HEK293 (cell line): Measurements from ENCODE around the gene IL1RAPL1.
A peak's percentile ranks its signal among the peaks of the same experiment; 100 is the strongest.

ENCODE experiments used
- CTCF ChIA-PET: fragments of 350-600 bp; formaldehyde crosslinking; extraction: SDS; loops from one replicate; lab custom pipeline; 2021; ENCODE audit warnings: antibody characterized with exemption; lab: Yijun Ruan, JAX
- POLR2A ChIA-PET: fragments of 300-600 bp; formaldehyde crosslinking; extraction: SDS; loops from one replicate; lab custom pipeline; 2020; ENCODE audit warnings: antibody characterized with exemption, inconsistent platforms; lab: Yijun Ruan, JAX
- H3K27ac ChIP-seq: fragments of 200-500 bp; sonication (Bioruptor generic); 2 replicates; pipeline ENCODE4 v1.5.1; 2014; ENCODE audit warnings: low read depth, low read length, control low read depth, inconsistent platforms; ENCODE audit errors: extremely low read depth
- H3K36me3 ChIP-seq, 2 experiments: fragments of 200-500 bp in 1 of 2; sonication (Bioruptor generic) in 1 of 2; 1 replicate in 1 of 2; 2 replicates in 1 of 2; pipeline ENCODE4 v1.5.1; 2014 to 2017; ENCODE audit warnings: inconsistent platforms in 2 of 2, low read length in 2 of 2; ENCODE audit not compliant: control insufficient read depth in 2 of 2, insufficient read depth in 1 of 2
- H3K4me1 ChIP-seq: fragments of 200-500 bp; sonication (Bioruptor generic); 2 replicates; pipeline ENCODE4 v1.5.1; 2014; ENCODE audit warnings: mild to moderate bottlenecking, low read length, inconsistent platforms; ENCODE audit not compliant: control insufficient read depth, insufficient read depth
- H3K4me3 ChIP-seq: 2 replicates; pipeline ENCODE4 v1.5.1; 2011; ENCODE audit warnings: low read depth, mild to moderate bottlenecking, control low read depth, low read length, moderate library complexity
- H3K9me3 ChIP-seq: fragments of 200-500 bp; sonication (Bioruptor generic); 2 replicates; pipeline ENCODE4 v1.5.1; 2014; ENCODE audit warnings: low read depth, low read length, inconsistent platforms; ENCODE audit not compliant: control insufficient read depth, insufficient read depth
- ATF2 ChIP-seq: fragments of 450-650 bp; formaldehyde crosslinking; IDR thresholded peaks from 2 replicates; pipeline ENCODE4 v1.5.1; 2016; ENCODE audit warnings: missing biosample characterization, missing genetic modification characterization, low read depth
- KLF16 ChIP-seq: fragments of 450-650 bp; formaldehyde crosslinking; IDR thresholded peaks from 2 replicates; pipeline ENCODE4 v1.5.1; 2017; ENCODE audit warnings: missing biosample characterization, missing genetic modification characterization
- MZF1 ChIP-seq: fragments of 450-650 bp; formaldehyde crosslinking; IDR thresholded peaks from 2 replicates; pipeline ENCODE4 v1.5.1; 2017; ENCODE audit warnings: missing biosample characterization, missing genetic modification characterization, borderline replicate concordance
- PBX3 ChIP-seq: sonication (generic); formaldehyde crosslinking; IDR thresholded peaks from 2 replicates; pipeline ENCODE4 v1.8.1; 2022; ENCODE audit warnings: mild to moderate bottlenecking, moderate library complexity, missing genetic modification reagents
- SP3 ChIP-seq: fragments of 450-650 bp; formaldehyde crosslinking; IDR thresholded peaks from 2 replicates; pipeline ENCODE4 v1.5.1; 2016; ENCODE audit warnings: missing biosample characterization, missing genetic modification characterization
- ZNF133 ChIP-seq: fragments of 450-650 bp; formaldehyde crosslinking; IDR thresholded peaks from 2 replicates; pipeline ENCODE4 v1.5.1; 2016; ENCODE audit warnings: missing biosample characterization, missing genetic modification characterization
- ZNF248 ChIP-seq: fragments of 450-650 bp; formaldehyde crosslinking; IDR thresholded peaks from 2 replicates; pipeline ENCODE4 v1.5.1; 2017; ENCODE audit warnings: missing biosample characterization, missing genetic modification characterization
- ZNF266 ChIP-seq: fragments of 450-650 bp; formaldehyde crosslinking; IDR thresholded peaks from 2 replicates; pipeline ENCODE4 v1.5.1; 2016; ENCODE audit warnings: missing biosample characterization, missing genetic modification characterization, low read depth
- ZNF366 ChIP-seq: fragments of 450-650 bp; formaldehyde crosslinking; conservative IDR thresholded peaks from 2 replicates; pipeline ENCODE4 v1.5.1; 2016; ENCODE audit warnings: missing biosample characterization, missing genetic modification characterization
- ZNF510 ChIP-seq: fragments of 450-650 bp; formaldehyde crosslinking; IDR thresholded peaks from 2 replicates; pipeline ENCODE4 v1.5.1; 2018; ENCODE audit warnings: mild to moderate bottlenecking, missing genetic modification characterization, missing biosample characterization; ENCODE audit not compliant: insufficient replicate concordance
- ZNF513 ChIP-seq: fragments of 450-650 bp; IDR thresholded peaks from 2 replicates; pipeline ENCODE4 v1.5.1; 2018; ENCODE audit warnings: missing biosample characterization, missing genetic modification characterization
- ZNF518A ChIP-seq: fragments of 450-650 bp; formaldehyde crosslinking; conservative IDR thresholded peaks from 2 replicates; pipeline ENCODE4 v1.5.1; 2016; ENCODE audit warnings: low read depth, missing biosample characterization, missing genetic modification characterization
- ZNF555 ChIP-seq: fragments of 450-650 bp; formaldehyde crosslinking; conservative IDR thresholded peaks from 2 replicates; pipeline ENCODE4 v1.5.1; 2017; ENCODE audit warnings: missing biosample characterization, mild to moderate bottlenecking, missing genetic modification characterization, inconsistent platforms
- ZNF629 ChIP-seq: fragments of 450-650 bp; formaldehyde crosslinking; IDR thresholded peaks from 2 replicates; pipeline ENCODE4 v1.5.1; 2017; ENCODE audit warnings: missing biosample characterization, missing genetic modification characterization
- ZNF701 ChIP-seq: fragments of 450-650 bp; formaldehyde crosslinking; IDR thresholded peaks from 2 replicates; pipeline ENCODE4 v1.5.1; 2016; ENCODE audit warnings: missing biosample characterization, missing genetic modification characterization
- ZNF792 ChIP-seq: fragments of 450-650 bp; formaldehyde crosslinking; IDR thresholded peaks from 2 replicates; pipeline ENCODE4 v1.5.1; 2016; ENCODE audit warnings: missing biosample characterization, missing genetic modification characterization
- ZNF837 ChIP-seq: fragments of 450-650 bp; formaldehyde crosslinking; IDR thresholded peaks from 2 replicates; pipeline ENCODE4 v1.5.1; 2016; ENCODE audit warnings: missing biosample characterization, missing genetic modification characterization
- ZSCAN18 ChIP-seq: fragments of 450-650 bp; formaldehyde crosslinking; IDR thresholded peaks from 2 replicates; pipeline ENCODE4 v1.5.1; 2016; ENCODE audit warnings: missing biosample characterization, missing genetic modification characterization

IL1RAPL1 gene

GRCh38 chrX:29798469-29798868 lies 1211.2 kb downstream of the IL1RAPL1 start:
- TF ChIP-seq SP3 (tag by site-specific recombination) (no peak), ZNF629 (tag by site-specific recombination) (no peak), ZNF133 (tag by site-specific recombination) (no peak)
- ChIA-PET CTCF (no interaction called here), POLR2A (no interaction called here)
- Histone ChIP-seq H3K36me3 (no peaks in the 10 kb centered on the region), H3K4me3 (no peak overlapping the region), H3K27ac (no peak overlapping the region), H3K4me1 (no peaks in the 10 kb centered on the region), H3K9me3 (no peaks in the 10 kb centered on the region)

GRCh38 chrX:29813174-29813573 lies 1225.9 kb downstream of the IL1RAPL1 start:
- Histone ChIP-seq H3K27ac (no peak overlapping the region), H3K36me3 (no peaks in the 10 kb centered on the region), H3K9me3 (no peaks in the 10 kb centered on the region), H3K4me1 (no peaks in the 10 kb centered on the region), H3K4me3 (no peak overlapping the region)
- ChIA-PET CTCF (no interaction called here), POLR2A (no interaction called here)
- TF ChIP-seq ATF2 (tag by site-specific recombination) (peak; percentile 70), ZNF248 (no peak)

GRCh38 chrX:29824176-29824906 lies 1237.1 kb downstream of the IL1RAPL1 start:
- TF ChIP-seq ZNF266 (tag by site-specific recombination) (no peak), PBX3 (CRISPR knock-in tag) (no peak), ZNF366 (tag by site-specific recombination) (no peak), ZNF792 (tag by site-specific recombination) (no peak), ZSCAN18 (tag by site-specific recombination) (no peak), ZNF837 (no peak), ZNF555 (tag by site-specific recombination) (no peak), ZNF518A (no peak), KLF16 (no peak), ZNF701 (no peak), ZNF510 (tag by site-specific recombination) (no peak), MZF1 (tag by site-specific recombination) (no peak), ZNF513 (tag by site-specific recombination) (no peak)
- Histone ChIP-seq H3K9me3 (no peaks in the 10 kb centered on the region), H3K27ac (no peak overlapping the region), H3K4me1 (no peaks in the 10 kb centered on the region), H3K4me3 (no peak overlapping the region), H3K36me3 (no peaks in the 10 kb centered on the region)
- POLR2A ChIA-PET, result no interaction called here
- CTCF ChIA-PET, result interaction anchor here (0.6 kb wide), 1 partner anchor 798 kb away, joined by 5 read pairs; no protein-coding TSS in a partner anchor
